HG02623 (cell line): ENCODE results near the gene CATSPER3.

Experiments
- ATAC-seq: cut with Tn5 transposase; IDR thresholded peaks from one replicate; pipeline ENCODE4 v1.9.1; 2021; ENCODE audit warnings: moderate library complexity; ENCODE audit not compliant: unreplicated experiment

The CATSPER3 gene

DNA sequence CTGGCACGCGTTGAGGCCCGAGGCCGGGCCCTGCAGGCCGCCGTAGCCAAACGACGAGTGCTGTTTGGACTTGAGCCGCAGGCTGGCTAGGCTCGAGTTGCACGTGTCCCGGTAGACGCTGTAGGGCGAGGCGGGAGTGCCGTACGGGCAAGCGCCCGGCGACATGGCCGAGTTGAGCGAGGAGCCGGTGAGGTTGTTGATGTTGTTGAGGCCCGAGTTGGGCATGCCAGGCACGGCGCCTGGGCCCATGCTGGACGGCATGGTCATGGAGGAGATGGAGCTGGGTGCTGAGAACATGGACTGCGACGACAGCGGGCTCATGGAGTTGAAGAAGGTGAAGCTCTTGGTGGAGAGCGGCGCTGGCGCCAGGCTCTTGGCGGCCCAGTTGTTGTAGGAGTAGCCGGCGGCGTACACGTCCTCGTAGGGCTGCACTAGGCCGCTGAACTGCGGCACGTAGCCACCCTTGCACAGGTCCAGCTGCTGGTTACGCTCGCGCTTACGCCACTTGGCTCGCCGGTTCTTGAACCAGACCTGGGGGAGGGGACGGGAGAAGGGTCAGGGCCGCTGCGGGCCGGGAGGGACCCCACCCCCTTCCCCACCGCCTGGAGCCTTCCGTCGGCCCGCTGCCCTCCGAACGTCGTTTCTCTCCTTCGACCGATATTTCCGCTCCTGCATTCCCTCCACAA is 61.2 kb downstream of the CATSPER3 start:
- no peak for ATAC-seq

DNA sequence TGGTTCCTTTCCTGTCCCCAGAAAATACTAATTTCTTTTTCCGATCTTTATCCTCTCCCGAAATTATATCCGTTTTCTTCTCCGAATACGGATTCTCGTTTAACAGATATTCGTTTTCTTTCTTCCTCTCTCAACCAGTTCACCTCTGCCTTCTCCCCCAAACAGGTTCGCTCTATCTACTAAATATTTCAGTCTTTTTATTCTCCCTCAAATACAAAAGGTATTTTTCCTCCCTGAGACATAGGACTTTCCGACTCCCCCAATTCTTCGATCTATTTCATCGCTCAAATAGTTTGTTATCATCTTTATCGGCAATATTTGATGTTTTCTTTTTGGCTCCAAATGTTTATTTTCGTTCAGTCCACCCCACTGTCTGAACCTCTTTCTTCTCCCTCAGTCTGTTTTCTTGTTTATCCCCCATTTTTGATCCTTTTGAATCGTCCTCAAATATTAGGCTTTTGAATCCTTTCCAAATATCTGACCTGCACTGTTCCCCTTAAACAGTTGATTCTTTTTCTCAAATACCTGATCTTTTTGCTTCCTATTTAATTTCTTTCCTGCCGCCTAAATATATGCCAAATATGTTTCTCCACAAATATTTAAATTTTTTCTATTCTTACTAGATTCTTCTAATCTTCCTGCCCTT is 61.9 kb downstream of the CATSPER3 start:
- ATAC-seq: no peak

DNA sequence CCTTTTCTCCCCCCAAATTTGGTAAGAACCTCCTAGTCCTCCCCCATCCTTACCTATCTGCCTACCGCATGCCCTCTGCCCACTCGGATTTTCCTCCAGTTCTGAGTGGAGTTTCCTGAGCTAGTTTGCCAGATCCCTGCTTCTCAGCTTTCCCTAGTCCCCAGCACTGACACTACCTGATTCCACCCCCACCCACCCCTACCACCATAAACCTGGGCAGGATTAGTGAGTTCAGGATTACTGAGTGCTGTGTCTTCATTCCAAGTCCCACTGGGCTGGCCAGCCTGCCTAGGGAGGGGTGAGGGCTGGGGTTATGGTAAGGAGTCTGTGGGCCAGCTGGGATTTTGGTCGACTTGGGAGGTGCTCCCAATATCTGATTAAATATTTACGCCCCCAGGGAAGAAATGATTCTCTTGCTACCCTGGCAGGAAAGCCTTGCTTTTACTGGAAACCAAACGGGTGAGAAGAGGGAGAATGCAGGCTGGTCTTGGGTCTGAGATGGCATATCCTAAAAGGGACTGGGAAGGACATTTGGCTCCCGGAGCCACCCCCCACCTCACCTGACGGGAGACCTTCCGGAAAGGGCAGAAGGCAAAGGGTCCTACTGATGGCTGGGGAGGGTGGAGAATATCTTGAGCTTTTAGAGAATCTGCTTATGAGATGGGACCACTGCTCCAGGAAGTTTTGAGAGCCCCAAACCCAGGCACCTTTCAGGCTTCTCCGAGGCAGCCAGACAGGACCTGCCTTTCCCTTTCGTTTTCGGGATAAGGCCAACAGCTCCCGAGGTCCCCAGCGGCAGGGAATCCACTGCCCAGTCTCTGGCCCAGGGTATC is 62.6 kb downstream of the CATSPER3 start:
- no peak for ATAC-seq

DNA sequence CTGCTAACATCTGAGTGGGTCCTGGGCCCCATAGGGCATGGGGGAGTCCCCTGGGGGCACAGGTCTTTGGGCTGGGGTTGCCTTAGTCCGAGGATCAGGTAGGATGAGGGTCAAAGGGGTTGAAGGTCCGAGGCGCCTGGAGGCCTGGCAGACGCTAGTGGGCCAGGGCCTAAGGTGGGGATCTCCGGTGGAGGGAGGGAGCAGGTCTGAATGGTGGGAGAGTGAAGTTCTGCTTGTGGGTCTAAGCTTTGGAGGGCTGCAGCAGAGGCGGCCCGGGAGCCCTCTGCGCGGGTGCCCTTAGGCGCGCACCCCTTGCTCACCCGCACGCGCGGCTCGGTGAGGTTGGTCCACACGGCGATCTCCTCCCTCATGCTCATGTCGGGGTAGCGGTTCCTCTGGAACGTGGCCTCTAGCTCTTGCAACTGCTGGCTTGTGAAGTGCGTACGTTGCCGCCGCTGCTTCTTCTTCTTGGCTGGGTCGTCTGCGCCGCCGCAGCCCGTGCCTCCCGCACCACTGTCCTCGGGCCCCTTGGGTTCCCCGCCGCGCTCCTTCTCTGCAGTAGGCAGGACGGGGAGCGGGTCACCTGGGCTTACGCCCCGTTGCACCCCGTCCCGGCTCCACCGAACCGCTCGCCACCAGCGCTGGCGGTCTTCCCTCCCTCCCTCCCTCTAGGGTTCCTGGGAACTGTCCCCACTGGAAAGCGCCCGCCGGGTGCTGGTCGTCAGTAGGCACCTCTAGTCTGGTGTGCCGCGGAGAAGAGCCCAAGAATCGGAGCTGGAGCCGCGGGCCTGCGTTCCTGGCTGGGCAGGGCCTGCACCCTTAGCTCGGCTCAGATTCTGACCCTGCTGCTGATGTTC is 63.5 kb downstream of the CATSPER3 start:
- ATAC-seq: no peak

DNA sequence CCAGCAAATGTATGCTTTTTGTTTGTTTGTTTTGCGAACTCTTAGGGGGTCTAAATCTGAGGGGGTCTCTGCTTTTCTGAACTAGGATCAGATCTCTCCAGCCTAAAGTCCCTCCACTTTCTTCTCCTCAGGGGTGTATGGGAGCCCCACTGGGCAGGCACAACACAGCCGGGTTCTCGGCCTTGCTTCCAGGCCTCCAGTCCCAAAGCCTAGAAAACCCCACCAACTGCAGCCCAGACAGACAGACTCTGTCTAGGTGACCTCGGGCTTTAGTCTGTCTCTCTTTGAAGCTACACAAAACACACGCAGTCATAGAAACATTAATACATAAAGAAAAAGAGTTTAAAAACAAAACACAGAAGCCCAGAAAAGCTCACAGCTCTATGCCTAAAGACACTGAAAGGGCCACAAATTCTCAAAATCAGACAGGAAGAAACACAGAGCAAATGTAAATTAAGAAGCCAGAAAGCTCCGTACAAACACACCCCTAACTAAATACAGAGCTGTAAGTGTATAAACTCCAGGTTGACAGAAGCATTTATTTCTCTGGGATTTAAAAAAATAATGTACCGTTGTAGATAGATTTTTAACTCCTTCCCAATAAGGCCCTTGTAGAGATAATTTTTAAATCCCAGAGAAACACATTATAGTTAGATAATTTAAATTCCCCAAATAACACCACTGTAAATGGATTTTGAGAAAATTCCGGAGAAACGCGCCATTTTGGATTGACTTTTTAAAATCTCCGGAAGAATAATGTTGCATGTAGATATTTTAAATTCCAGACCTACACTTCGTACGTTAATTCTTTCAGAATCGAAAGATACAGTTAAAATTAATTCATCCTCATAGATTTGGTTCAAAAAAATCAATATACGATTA is 64.3 kb downstream of the CATSPER3 start:
- ATAC-seq: no peak

DNA sequence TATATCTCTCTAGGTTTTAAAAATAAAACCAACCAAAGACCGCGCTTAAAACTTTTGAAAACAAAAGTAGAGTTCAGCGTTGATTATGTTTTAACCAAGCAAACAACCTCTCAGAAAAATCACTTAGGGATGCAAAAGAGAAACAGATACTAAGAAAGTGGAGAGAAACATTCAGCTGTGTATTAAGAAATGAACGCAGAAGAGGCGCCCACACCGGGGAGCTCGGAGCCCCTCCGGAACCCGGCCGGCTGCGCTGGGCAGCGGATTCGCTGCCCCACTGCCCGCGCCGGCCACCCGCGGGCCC is 64.9 kb downstream of the CATSPER3 start:
- no peak for ATAC-seq

DNA sequence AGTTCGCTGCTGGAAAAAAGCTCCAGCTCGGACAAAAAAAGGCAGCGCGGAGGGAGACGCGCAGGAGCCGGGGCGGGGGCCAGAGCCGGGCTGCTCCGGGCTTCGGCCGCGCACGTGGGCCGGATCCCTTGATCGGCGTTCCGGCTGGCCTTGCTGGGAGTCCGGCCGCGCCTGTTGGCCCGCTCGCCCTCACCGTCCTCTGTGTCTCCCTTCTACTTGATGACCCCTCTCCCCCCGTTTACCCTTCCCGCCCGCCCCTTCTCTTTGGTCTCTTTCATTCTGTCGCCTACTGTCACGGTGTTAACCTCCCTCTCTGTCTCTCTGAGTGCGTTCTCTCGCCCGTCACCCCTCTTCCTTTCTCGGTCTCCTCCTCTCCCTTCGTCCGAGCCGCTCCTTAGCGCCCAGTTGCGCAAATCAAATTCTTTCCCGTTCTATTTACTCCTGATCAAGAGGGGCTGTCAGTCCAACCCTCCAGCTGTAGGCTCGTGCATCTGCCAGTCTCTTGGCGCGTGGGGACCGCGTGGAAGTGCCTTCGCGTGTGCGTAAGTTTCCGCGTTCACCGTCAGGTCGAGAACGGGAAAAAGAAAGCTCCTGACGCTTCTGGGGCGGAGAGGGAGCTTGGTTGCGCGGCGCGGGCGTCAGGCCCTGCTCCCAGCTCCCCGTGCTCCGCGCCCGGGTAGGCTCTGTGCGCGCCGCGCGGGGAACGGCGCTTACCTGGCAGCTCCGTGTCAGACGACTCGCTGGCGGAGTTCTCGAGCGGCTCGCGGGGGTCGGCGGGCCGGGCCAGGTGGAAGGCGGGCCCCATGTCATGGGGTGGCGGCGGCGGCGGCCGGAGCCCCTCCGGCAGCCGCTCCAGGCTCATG is 65.5 kb downstream of the CATSPER3 start:
- ATAC-seq: no peak

DNA sequence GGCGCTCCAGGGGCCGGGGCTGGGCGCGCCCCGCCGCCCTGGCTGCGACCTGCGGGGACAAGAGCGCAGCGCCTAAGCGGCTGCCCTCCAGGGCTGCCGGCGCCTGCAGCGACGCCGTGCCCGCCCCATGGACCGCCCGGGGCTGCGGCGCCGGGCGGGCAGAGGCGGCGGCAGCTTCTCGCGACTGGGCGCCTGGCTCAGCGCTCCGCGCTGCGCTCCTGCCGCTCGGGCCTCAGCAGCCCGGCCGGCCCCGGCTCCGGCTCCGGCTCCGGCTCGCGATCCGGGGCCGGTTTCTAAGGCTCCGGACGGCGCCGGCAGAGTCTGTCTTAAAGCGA is 66.2 kb downstream of the CATSPER3 start, which contains the start of gene PITX1:
Gene PITX1 (minus strand): TSS at position 328 of the 335 bp plus-strand sequence. CDS start 347 bp downstream, outside the sequence.
- ATAC-seq: no peak

DNA sequence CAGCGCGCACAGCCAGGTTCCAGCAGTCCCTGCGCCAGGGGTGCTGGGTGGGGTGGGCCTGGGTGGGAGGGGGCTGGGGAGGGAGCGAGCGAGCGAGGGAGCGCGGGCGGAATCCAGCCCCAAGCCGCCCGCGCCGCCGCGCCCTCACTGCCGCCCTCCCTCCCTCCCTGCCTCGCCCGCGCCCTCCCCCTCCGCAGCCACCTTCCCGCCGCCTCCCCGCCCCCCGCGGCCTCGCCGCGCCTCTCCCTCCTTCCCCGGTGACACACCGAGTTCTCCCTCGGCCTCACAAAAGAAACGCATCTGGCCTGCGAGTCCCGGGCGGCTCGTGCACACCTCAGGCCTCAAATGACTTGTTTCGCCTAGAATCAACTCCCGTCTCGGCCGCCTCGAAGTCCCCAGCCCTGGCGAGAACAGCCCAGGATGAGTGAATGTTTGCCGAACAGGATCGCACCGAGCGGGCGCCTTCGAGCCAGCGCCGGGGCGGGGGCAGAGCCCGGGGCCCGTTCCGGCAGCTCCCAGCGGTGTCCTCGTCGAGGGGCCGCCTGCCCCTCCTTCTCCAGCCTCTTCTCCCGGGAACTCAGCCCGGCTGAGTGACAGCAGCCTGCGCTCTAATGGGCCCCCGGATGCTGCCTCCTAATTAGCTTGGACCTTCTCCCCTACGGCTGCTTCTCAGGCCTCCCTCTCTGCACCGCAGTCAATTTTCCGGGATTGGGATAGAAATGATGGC is 66.7 kb downstream of the CATSPER3 start:
- no peak for ATAC-seq

DNA sequence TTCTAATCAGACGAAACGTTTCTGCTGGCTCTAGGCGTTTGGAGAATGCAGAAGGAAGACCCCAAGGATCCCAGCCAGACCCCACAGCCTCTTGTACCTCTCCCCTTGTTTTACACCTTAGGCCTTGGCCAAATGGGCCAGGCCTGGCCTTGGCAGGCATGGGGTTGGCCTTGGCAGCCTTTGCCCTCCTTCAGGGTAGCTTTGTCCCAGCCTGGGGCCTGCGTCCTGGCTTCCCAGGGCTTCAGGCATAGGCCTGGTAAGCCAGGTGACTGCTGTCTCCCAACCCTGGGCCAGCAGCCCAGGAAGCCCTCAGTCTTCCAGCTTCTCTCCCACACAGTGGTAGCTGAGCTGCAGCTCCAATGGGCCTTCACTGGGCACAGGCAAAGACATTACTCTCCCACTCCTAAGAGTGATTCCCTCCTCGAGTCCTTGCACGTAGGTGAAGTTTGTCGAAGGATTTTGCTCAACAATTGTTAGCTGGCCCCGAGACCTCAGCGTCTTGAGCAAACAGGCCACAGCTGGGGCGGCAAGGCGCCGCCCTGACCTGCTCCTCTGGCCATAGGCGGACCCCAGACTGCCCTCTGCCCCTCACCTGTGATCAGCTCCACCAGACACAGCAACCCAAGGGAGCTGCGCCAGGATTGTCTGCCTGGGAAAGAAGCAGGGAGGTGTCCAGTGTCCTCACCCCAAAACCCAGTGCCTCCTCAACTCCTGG is 67.4 kb downstream of the CATSPER3 start:
- ATAC-seq: no peak

DNA sequence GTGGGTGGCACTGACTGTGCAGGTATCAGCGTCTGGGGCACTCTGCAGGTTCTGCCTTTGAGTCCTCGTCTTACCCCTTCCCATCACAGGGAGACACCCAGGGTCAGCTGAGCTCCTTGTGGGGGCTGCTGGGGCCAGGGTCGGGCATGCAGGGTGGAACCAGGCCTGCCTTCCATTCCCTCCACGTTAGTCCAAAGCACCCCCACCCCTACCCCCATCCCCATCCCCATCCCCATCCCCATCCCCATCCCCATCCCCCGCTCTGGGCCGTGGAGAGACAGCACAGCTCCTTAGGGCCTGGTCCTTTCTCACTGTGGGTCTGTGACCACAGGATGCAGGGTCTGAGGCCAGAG is 67.9 kb downstream of the CATSPER3 start:
- ATAC-seq: no peak

DNA sequence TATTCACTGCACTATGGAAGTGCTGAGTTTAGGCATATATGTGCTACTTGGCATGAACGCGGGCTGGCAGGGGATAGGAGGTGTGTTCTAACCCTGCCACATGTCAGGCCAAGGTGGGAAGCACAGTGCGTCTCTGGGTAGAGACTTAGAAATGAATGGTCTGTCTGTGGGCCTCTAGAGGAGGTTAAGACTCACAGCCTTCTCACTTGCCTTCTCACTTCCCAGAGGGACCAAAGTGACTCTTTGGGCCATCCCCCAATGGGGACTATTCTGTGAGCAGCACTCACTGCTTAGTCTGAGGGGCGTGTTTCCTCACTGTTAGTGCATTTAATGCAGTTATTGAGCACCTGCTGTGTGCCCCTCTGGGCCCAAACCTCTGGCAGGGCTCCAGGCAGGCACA is 68.7 kb downstream of the CATSPER3 start:
- ATAC-seq: no peak

DNA sequence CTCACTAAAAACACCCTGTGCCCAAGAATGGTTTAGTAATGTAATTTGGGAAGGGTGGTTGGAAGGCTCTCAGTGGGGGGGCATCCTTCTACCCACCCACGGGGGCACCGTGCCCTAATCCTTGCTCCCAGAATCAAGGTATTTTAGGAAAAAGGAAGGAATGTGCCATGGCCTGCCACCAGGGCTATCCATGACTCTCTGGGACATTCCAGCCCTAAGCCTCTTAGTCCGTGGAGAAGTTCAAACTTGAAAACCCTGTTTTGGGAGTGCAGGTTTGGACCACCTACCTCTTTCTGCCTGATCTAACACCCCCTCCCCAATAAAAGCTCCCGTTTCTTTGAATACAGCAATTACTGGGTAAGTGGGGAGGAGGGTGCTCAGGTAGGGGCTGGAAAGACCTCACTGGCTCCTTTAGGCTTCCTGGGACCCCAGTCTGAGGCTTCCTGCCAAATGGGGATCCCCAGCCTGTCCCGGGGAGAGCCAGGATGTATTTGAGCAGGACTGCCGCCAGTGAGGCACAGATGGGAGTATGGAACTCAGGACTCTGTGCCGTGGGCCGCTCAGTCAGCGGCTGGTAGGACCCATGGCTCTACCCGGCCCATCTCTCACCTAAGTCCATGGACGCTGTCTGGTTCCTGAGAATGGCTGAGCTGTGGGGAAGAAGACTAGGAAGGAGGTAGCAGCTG is 70.0 kb downstream of the CATSPER3 start:
- ATAC-seq: no peak

DNA sequence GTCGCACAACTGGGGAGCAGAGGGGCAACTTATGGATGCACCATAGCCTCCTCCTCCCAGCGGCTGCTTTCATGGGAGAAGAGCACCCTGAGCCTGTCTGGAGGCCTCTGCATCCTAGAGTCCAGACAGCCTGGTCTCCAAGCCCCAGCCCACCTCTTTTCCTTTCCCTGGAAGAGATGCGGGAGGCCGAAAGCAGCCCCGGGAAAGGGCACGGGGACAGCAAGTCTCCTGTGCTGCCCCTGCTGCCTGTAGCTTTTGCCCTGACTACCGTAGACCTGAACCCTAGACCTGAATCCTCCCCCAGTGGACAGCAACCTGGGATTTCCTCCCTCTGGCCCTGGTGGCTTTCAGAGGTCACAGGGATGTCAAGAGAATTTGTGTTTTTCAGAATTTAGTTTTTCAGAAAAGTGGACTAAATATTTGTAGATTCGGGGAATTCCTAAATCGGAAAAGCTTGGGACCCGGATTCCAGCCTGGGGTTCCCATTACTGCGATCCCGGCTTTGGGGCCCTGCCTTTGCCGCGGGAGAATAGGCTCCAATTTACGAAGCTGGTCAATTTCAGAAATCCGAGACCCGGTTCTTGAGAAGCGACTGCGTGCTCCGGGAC is 70.6 kb downstream of the CATSPER3 start:
- ATAC-seq: no peak

DNA sequence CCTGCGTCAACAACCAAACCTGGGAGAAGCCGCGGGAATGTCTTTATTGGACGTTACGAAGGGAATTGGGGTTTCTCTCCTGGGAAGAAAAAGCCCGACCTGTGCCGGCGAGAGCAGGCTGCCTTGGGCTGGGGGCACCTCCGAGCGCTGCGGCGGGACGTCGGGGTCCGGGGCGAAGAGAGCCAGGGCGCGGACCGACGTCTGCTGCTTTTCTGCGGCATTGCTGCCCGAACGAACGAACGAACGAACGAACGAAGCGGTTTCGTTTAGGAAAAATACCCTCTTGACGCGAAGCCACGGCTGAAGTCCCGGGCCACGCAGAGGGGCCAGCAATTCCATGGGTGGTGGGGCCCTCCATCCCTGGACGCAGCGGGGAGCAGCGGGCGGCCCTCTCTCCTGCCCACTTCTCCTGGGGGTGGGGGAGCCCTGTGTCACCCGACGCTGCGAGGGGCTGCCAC is 71.1 kb downstream of the CATSPER3 start:
- no peak for ATAC-seq

DNA sequence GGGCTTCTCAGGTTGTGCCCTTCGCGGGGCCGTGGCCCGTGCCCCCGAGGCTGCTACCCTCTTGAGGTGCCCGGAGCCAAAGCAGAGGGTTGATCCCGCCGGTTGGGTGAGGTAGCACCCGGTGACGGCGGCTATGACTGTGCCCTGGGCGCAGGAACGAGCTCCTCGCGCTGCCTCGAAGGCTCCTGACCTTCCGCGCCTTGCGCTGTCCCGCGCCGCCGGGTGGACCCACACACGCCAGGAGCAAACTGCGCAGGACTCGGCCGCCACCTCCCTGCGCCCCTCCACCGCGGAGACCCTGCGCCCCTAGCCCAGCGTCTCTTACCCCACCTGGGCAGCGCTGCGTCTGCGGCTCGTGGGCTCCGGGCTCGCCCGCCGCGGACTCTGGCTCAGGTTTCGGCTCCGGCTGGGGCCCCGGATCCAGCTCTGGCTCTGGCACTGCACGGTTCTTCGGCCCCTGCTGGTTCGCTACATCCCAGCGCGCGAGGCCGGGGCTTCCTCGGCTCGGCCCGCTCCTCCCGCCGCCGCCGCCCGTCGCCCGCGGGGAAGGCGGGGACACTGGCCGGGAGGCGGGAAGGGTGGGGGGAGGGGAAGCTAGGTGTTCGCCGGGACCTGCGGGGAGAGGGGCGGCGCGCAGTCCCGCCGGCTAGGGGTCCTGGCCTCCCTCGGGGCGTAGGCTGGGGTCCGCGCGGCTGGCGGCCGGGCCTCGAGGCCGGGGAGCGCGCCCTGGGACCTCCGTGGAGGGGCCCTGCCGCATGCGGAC is 71.7 kb downstream of the CATSPER3 start:
- ATAC-seq: no peak
